HG03025 (cell line): Measurements from ENCODE around the gene SLC36A1.

ENCODE experiments used
- ATAC-seq: cut with Tn5 transposase; IDR thresholded peaks from one replicate; pipeline ENCODE4 v1.9.1; 2021; ENCODE audit warnings: mild to moderate bottlenecking, moderate library complexity; ENCODE audit not compliant: unreplicated experiment, low FRiP score

Gene SLC36A1

DNA sequence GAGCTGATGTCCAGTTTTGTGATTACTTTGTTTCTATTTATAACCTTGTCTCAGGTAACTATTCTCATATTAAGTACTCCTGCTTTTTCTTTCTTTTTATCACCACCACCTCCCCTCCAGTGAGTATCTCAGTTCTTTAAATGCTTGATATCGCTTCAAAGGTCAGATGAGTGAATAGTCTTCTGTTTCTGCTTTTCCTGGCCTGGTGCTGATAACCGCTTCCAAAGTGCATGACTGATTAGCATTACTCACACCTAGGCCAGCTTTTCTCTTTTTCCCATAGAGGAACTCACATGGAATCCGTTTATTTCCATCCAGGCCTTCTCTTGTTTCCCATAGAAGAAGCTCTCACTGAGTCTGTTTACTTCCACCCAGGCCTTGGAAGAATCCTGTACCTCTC, 3.2 kb downstream of the SLC36A1 start:
- no peak for ATAC-seq

DNA sequence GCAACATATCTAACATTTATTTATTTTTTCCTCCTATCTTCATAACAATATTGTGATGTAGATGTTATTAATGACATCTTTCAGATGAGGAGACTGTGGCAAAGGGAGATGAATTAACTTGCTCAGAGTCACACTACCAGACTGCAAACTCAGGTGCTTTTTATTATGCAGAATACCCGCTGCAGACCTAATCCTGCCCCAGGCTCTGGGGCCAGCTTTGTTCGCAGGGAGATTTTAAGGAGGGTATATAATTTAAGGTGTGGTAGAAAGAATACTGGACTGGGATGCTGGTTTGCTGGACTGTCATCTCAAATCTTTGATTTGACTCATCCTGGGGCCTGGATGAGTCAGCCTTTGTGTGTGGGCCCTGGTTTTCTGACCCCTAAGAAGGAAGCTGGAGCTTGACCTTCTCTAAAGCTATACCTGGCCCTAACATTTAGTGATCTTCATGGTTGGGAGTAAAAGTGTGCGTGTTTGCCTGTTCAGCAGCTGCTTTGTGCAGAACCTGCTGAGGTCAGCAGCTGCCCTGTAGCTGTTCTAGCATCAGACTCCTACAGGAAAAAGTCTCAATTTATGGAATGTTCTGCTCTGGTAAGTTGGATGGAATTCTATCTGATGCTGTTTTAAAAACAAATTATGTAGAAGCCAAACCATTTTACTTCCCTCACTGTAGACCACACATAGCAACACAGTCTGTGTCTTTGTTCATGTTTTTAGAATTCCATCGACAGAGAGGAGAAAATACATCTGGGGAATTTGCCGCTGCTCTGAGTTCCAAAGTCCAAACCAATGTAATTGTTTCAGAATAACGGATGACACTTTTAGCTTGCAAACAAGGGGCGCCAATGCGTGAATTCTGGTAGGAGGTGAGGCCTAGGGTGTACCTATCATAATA, 4.5 kb downstream of the SLC36A1 start:
- peak; percentile 47 for ATAC-seq

DNA sequence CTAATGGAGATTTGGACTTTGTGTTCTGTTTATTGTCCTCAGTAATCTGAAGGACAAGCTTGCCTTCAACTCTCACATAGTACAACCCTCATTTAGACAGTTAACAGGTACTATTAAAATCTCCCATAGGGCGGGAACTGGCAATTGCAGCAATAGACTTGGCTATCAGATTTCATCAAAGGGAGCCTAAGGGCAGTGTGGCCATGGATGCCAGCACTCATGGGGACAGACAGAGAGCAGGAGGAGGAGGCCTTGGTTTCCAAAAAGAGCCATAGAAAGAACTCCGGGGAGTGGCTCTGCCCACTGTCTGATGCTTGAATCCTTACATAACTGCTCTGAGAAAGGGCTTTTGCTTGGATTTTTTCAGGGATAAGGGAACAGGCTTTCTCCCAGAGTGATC, 6.8 kb downstream of the SLC36A1 start:
- ATAC-seq: no peak

DNA sequence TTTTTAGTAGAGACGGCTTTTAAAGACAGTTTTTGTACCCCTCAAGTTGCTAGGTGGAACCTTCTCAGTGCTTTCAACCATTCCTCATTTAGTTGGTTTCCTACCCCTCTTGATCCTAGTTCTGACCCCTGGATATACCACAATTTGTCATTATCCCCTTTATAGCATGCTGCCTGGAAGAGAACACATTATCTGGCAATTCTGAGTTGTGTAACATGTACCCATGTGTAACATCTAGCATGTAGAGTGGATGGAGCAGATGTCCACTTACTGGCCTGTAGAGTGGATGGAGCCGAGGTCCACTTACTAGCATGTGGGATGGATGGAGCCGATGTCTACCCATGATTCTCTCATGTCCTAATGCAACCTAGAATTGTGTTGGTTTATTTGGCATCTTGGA, 7.5 kb downstream of the SLC36A1 start:
- no peak for ATAC-seq

DNA sequence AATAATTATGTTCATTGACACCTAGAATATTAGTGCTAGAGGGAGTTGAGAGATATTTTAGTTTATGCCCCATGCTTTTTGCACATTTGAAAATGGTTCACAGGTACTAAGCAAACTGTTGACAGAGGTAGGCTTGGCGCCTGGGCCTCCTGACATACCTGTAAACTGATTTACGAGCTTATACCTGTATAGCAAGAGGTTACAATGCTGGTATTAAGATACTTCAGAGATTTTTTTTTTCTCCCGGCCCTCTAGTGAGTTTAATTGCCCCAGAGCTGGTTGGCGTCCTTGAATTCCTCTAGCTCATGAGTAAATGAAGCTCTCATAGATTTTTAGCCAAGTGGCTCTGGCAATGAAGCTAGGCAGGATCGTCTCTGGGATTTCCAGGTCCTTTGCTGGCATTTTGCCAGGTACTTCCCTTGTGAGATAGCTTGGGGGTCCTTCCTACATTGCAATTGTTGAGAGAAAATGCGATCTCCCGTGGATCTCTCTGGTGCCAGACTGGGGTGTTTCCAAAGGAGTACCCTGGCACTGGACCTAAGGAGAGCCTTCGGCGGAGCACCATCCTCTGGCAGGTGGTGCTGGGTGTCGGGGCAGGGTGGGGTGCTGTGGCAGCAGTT, 9.0 kb downstream of the SLC36A1 start:
- no peak for ATAC-seq

DNA sequence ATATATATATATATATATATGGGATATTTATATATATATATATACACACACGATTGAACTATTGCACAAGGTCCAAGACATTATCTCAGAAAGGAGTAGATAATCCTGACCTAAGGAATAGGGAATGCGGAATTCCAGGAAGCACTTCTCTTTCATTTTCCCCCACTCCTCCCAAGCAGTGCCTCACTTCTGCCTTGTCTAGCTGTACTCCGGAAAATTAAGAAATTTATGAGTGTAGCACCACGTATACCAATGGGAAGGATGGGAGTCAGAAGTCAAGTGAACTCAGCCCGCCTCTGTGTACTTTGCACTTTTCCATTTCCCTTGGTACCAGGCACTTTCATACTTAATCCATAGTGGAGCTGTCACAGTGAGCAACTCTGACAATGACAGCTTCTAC, 10.9 kb downstream of the SLC36A1 start:
- no peak for ATAC-seq

DNA sequence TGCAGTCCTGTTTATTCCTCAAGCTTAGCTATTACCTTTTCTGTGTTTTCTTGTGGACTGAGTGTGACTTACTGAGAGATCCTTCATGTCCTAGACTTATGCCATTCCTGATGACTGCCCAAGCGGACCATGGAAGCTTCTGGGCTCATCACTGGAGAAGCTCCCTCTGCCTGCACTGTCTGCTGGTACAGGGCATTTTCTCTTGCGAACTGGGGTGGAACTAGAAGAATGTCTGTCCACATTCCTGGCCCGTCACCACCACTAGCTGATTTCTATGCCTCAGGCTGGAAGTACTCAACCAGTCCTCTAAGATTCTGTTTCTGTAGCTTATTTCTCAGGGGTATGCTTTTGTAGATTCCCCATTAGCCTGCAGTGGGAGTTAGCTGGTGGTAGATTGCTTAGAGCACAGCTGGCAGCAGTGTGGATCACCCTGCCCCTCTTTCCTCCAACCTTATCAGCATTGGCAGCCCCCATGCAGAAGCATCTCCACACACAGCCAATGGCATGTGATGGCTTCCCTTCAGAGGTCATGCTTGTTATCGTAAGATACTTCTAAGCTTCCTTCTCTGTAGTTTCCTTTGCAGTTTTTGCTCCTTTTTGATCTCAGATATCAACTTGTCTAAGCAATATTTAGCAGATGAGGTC, 12.4 kb downstream of the SLC36A1 start:
- ATAC-seq: no peak

DNA sequence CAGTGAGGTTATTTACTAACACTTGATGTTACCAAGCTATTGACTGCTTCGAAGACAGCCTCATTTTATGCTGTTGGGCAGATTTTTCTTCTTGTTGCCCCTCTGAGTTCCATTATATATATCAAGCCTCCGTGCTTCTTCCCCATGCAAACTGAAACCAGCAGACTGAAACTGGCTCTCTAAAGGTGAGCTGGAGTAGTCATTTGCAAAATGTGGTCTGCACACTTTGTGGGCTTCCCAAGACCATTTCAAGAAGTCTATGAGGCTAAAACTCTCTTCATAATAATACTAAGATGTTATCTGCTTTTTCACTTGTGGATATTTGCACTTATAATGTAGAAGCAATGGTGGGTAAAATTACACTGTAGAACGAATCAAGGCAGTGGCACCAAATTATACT, 13.9 kb downstream of the SLC36A1 start:
- ATAC-seq: peak; percentile 98

DNA sequence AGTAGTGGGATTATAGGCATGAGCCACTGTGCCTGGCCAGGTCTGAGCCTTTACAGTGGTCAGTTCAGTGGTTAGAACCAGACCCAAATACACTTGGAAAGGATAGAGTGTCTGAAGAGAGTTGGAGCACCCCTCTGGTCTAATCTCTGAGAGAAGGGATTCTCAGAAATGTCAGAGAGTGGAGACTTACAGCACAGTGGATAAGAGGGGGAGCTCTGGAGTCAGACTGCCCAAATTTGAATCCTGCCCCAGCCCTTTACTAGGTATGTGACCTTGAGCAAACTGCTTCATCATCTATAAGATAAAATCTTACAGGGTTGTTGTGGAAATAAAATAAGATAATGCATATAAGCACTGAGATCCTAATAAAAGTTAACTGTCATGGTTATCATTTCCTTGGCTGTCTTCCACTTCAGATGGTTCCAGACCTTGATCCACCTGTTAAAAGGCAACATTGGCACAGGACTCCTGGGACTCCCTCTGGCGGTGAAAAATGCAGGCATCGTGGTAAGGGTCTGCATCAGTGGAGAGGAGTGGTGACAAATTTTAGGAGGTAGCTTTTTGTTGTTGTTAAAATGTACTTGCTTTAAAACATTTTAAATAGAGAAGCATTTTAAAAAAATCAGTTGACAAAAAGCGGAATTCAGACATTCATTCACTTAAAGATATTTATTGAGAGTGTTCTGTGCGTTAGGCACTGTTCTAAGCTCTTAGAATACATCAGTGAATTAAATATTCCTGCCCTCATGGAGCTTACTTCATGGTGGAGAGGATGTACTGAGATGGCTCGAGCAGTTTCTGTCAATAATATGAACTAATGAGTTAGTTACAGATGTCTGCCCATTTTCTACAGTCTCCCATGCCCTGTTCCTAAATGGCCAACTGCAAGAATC, 16.0 kb downstream of the SLC36A1 start:
- no peak for ATAC-seq

DNA sequence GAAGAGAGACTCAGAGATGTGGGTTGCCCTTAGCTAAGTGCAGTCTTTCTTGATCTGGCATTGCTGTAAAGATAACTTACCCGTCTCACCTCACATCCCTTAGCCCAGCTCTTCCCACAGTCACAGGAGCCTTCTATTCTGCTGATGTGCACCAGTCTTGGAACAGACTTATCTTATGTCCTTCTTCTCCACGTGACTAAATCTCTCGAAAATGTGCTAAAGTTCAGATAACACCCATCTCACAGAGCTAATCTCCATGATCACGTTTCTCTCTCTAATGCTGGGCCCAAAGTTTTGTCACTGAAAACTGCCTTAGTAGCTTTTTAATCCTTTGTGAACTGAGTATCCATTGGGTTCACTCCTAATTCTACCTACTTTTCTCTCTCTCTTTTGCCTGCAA, 16.7 kb downstream of the SLC36A1 start:
- ATAC-seq: no peak

DNA sequence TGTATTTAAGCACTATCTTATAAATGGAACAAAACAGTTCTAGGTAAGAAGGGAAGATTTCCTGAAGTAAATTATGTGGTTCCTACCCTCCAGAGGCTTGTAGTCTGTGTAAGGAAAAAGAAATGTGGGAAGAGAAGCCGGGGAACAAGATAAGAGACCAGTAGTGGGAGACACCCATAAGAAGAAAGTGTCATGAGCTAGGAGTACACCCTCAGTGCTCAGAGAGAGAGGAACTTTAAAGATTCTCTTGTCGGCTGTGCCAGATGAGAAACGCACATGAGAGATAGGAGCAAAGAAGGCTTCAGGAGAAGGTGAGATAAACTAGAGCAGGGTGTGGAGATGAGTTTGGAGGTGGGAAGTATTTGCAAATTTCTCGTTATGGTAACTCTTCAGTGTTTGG, 18.1 kb downstream of the SLC36A1 start:
- ATAC-seq: no peak

DNA sequence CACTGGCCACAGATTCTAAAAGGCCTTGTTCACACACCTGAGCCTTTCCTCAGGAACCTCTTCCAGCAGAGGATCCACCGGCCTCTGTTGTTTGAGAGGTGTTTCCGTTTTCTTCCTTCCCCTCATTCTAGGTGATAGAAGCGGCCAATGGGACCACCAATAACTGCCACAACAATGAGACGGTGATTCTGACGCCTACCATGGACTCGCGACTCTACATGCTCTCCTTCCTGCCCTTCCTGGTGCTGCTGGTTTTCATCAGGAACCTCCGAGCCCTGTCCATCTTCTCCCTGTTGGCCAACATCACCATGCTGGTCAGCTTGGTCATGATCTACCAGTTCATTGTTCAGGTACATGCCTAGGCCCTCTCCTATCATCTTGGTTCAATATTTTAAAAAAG, 20.2 kb downstream of the SLC36A1 start:
- ATAC-seq: no peak

DNA sequence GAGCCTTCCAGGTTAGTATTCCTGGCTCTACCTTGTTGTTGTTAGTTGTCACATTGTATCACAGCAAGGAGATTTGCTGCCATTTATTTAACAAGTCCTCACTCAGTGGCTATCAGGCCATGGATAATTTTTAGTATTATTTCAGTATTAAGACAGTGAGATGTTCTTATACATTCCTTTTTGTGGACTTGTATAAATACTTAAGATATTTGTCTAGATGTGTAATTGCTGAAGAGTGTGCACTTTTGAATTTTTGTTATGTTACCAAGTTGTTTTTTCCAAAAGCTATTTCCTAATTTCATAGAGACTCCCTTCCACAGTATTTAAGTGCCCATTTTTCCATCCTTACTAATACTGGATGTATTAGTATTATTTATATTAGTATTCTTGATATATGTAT, 22.0 kb downstream of the SLC36A1 start:
- no peak for ATAC-seq

DNA sequence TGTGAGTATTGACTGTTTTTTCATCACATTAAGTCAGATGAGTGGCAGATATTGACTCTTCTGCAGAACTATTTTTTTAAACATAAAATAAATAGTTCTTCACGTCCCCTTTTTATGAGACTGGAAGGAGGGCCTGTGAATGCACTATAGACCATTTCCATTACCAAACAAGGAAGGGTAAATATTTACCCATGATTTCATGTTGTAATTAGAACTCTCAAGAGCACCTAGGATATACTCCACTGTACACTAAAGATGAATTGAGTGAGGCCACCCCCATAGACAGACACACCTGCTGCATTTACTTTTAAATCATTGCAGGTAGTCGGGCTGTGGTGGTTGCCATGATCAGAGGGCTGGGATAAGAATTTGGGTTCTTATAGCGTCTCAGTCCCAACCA, 22.6 kb downstream of the SLC36A1 start:
- no peak for ATAC-seq

DNA sequence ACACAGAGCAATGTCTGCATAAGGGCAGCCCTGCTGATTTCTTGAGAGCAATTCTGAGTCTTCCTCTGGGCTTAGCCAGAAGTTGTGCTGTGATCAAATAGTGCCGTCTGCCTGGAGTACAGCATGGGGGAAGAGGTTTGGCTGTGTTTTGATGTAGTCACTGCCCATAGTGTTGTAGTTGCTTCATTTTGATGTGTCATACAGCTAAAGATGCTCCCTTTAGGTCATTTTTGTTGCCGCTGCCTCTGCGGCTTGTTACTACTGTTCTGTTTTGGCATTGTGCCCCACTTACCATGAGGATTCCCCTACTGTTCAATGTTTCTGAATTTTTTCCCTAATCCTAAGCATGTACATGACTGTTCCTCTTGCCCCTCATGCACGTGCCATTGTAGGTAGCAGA, 23.0 kb downstream of the SLC36A1 start:
- no peak for ATAC-seq

DNA sequence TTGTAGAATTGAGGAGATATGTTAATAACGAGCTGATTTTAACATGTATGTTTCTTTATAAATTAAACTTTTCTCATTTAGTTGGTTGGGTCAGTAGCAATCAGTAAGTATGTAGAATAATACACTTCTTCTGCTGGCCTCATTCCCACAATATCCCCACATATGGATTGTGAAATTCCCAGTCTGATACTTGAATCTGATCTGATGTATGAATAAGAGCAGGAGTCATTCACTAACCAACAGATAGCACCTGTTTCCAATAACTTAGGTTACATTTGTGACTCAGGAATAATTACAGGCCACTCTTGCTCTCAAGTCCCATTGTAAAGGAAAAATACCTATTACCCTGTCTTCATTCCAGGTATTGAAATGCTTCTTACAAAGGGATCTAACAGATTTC, 23.9 kb downstream of the SLC36A1 start:
- no peak for ATAC-seq

DNA sequence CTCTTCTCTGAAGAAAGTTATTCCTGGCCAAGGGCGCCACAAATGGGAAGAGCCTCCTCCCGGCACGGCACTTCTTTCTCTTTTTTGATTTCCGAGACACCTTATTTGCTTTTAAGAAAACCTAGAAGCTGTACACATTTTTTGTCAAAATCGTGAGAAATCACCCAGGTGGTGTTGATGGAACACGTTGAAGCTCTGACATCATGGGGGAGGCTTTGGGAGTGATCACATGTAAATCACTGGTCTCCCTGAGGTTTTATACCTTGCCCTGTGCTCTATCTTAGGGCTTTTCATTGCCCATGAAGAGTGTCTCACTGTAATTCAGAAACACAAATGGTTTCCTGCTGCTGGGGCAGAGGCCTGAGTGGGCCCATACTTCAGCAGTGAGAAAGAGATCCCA, 27.4 kb downstream of the SLC36A1 start:
- no peak for ATAC-seq

DNA sequence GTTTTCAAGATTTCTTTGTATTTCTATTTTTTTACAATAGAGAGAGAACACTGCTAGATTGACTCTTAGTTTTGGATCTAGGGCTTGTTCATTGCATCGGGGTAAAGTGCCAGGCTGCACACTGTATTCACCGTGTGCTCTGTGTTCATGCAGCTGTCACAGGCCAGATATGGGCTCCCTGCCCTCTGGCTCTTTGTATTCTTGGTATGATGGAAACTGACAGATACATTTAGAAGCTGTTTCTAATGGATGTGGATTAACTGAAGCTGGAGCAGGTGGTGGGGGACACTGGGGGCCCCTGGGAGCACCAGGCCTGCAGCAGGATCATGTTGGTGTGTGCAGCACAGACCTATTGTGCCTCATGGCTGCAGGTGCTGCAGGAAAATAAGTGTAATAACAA, 28.0 kb downstream of the SLC36A1 start:
- no peak for ATAC-seq

DNA sequence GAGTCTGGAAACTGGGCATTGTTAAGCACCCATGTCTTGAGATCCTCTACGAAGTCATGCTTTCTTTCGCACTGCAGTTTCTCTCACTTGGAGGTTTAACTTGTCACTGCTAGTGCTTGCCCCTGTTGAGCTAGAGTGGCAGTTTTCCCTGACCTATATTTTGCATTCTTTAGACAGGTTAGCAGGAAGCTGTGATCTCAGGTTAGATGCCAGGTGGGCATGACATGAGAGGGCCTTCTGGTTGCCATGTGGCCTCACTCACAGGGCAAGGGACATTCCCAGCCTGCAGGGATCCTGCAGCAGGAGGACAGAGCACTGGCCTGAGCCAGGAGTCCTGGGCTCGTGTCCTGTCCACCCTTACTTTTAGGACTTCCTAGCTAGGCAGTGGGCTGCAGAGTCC, 28.6 kb downstream of the SLC36A1 start:
- ATAC-seq: no peak

DNA sequence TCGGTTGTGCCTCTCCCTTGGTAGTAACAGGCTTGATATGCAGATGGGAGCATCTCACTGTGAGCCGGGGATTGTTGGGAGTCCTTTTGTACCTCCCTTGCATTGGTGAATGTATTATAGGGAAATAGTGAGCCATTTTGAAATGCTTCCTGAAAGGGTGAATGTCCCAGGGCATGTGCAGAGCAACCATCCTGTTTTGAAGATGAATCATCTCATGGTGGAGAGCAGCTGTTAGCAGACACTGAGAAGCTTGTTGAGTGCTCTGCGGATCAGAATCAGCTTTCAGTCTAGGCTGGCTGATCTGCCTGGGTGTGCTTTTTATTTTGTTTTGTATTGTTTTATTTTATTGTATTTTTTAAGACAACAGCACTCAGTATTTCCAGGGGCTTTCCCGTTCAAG, 29.7 kb downstream of the SLC36A1 start:
- no peak for ATAC-seq
